ENCODE measurements around the gene CBFA2T3.

Gene CBFA2T3

DNA sequence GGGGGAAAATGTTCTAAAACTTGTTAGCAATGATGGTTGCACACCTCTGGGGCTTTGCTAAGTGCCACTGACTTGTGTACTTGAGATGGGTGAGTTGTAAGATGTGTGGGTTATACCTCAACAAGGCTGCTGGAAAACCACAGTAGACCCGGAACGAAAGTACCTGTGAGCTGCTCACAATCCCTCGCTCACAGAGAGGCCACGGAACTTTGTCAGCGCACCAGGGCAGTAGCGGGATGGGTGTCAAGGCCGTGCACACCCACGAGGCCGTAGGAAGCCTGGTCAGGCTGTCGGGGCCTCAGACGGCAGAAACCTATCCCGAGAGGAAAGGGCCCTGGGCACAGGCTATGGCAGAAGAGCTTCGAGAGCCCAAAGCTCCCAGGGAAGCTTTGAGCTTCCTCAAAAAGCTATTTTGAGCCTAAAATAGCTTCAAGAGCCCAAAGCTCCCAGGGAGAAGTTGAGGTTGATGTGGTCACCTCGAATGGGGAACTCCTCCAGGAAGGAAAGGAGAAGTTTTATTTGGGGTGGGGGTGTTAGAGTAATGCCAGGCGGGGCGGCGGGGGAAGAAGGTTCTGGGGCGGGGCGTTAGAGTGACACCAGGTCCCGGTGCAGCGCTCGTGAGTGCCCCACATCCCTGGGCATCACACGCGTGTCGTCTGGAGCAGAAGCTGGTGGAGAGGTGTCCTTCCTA, 19.0 kb downstream of the CBFA2T3 start:
- no peak for DNase-seq

DNA sequence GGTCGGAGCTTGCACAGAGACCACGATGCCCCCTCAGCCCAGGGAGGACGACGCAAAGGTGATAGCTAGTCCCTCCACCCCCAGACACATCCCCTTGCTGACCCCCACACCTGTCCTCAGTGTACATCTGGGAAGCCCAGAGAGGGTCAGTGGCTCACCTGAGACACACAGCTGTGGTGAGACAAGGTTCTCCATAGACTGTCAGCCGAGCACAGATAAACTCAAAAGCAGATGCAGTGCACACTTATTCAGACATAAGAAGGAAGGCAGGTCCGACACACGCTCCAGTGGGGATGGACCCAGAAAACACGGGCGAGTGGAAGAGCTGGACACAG, 19.6 kb downstream of the CBFA2T3 start:
- DNase-seq, result no peak

DNA sequence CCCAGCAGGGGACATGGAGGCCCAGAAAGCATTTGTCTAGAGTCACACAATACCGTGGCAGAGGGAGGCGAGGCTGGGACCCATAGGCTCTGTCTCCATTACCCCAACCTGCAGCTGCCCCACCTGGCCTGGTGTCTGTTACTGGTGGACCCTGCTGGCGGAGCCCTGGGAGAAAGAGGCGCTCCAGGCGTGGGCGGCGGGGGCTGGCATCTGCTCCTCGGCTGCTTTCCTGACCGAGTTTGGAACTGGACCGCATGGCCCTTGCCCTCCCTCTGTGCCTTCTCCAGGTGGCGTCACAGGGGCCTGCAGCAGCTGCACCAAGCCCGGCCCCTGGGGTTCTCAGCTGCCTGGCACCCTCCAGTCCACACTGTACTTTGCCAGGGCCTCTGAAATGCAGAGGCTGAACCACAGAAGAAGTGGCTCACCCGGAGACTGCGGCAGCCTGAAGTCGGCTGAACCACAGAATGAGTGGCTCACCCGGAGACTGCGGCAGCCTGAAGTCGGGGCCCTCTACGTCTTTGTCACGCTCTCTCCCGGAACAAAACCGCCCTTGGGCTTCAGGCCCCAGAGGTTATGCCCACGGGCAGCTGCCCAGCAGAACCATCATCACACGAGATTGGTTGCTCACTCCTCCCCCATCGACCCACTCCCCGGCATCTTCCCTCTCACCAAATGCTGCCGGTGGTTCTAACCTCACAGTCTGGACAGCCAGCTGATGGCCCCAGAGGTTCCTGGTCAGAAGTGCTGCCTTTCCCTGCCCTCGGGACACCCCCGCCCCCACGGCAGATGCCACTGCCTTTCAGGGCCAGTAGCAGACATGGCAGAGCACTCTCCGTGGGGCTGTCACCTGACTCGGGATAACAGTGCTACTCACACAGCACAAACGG, 20.2 kb downstream of the CBFA2T3 start:
- no peak for DNase-seq

DNA sequence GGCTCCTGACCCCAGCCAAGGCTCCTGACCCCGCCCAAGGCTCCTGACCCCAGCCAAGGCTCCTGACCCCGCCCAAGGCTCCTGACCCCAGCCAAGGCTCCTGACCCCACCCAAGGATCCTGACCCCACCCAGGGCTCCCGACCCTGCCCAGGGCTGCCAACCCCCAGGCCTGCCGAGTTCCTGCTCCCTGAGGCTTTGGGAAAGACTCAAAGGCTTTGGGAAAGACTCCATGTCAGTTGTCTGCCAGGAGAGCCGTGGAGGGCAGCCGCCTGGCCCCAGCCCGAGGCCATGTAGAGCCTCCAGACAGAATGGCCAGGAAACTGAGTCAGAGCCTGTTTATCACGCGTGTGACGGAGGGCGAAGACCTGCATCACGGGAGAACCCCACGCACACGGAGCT, 21.1 kb downstream of the CBFA2T3 start:
- DNase-seq, result no peak

DNA sequence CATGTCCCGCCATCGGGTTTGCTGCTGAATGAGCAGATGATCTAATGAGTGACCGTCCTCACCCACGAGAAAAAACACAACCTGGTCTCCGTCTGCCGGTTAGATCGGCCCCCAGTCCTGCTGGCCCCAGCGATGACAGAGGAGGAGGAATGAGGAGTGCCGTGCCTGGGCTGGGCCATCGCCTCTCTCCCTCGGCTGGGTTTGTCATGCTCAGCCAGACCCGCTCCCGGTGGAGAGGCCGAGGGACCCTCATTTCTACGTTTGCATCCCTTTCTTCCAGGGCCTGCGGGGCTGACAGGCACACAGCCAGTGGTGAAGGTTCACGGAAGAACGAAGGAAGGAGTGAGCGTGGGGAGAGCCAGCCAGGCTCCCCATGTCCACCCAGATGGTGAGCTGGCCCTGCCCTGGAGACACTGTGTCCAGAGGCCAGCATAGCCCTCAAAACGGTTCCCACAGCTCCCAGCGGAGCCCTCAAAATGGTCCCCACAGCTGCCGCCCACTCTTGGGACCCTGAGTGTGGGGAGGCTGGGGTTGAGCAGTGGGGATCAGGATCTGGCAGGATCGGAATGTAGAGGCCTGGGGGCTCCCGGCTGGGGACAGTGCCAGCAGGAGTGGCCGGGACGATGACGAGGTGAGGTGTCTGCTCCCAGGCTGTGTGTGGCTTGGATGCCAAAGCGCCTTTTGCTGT, 23.9 kb downstream of the CBFA2T3 start:
- no peak for DNase-seq

DNA sequence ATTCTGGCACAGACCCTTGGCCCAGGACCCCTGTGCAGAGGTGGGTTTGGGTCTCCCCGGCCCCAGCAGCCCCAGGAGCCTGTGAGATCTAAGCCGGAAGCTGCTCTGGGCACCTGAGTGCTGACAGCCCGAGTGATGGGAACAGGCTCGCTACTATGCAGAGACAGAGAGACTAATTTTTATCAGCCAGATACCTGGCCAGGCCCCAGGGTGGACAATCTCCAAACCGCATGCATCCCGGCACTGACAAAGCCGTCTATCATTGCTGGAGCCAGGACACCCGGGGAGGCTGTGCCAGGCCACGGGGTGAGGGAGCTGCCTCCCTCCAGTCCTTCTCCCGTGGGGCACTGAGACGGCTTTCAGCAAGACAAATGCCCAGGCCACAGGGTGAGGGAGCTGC, 25.0 kb downstream of the CBFA2T3 start:
- DNase-seq, result no peak

DNA sequence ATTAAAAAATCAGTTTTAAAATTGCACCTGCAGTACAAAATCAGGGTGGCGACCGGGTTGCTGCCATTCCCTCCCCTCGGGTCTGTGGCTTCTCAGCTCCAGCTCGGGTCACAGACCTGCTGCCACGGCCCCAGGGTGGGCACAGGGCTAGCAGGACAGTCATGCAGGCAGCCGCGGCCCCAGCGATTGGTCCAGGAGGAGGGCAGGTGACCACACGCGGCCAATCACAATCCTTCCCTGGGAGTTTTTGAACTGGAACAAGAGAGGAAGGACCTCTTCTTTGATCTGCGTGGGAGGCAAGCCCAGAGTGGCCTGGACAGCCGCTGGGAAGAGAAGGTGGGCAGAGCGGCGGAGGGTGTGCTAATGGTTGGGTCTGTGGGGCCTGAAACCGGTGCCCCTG, 25.5 kb downstream of the CBFA2T3 start:
- no peak for DNase-seq

DNA sequence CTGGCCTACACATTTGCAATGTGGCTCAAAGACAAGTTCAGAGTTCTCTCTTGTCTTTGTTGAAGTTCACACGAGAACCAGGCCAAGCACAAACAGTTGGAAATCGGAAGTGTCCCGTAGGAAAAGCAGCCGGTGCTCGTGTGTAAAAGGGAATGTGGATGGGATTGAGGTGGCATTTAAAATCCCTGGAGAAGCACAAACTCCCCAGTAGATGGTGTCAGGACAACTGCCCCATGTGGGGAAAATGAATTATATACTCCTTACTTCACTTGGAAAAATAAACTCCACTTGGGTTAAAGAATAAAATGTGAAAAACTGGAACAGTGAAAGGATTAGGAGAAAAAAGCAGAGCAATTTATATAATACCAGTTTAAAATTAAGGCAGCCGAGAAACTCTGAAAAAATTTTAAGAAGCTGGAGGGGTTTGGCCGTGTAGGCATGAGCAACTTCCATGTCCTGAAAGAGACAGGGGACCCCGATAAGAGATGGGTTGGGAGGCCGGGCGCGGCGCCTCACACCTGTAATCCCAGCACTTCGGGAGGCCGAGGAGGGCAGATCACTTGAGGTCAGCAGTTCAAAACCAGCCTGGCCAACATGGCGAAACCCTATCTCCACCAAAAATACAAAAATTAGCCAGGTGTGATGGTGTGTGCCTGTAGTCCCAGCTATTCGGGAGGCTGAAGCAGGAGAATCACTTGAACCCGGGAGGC, 28.1 kb downstream of the CBFA2T3 start:
- DNase-seq, result no peak

DNA sequence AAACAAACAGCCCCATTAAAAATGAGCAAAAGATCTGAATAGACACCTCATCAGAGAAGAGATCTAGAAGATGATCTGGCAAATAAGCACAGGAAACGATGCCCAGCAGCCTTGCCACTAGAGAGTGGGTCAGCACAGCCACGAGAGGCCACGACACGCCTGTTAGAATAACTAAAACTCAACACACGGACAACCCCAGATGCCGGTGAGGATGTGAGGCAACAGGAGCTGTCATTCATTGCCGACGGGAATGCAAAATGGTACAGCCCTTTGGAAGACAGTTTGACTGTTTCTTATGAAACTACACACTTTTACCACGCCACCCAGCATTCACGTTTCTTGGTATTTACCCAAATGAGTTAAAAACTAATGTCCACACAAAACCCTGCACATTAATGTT, 31.5 kb downstream of the CBFA2T3 start:
- DNase-seq, result no peak

DNA sequence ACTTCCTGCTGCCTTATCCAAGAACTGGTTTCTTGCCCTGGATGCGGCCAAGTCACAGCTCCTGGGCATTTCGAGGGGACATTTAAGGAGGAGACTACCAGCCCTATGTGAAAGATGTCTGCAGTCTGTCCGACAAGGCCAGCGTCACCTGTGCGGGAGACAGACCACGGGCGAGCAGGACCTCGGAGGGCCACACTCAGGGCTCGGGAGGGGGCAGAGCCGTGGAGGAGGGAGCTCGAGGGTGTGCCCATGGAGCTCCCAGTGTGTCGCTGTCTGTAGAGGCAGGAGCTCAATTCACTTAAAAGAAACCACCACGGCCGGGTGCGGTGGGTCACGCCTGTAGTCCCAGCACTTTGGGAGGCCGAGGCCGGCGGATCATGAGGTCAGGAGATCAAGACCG, 33.3 kb downstream of the CBFA2T3 start:
- no peak for DNase-seq

DNA sequence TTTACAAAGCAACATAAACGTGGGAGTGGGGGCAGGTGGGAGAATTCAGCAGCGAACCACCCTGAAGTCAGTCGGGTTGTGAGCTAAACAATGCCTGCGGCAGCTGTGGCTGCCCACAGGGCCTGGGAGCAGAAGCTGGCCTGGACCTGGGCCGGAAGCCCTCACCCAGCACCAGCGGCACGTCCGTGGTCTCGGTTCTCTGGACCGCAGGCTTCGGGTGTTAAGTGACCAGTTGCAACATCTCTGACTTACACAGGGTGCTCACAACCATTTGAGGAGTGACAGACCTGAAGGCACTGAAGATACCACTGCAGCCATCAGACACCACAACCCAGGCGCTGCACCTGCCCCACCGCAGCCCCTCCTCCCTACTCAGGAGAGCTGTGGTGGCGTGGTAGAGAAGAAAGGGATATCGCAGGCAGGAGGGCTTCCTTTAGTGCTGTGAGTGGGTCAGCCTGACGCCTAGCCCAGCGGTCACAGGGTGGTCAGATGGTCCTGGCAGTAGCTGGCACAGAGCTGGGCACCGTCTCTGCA, 33.8 kb downstream of the CBFA2T3 start:
- DNase-seq, result no peak

DNA sequence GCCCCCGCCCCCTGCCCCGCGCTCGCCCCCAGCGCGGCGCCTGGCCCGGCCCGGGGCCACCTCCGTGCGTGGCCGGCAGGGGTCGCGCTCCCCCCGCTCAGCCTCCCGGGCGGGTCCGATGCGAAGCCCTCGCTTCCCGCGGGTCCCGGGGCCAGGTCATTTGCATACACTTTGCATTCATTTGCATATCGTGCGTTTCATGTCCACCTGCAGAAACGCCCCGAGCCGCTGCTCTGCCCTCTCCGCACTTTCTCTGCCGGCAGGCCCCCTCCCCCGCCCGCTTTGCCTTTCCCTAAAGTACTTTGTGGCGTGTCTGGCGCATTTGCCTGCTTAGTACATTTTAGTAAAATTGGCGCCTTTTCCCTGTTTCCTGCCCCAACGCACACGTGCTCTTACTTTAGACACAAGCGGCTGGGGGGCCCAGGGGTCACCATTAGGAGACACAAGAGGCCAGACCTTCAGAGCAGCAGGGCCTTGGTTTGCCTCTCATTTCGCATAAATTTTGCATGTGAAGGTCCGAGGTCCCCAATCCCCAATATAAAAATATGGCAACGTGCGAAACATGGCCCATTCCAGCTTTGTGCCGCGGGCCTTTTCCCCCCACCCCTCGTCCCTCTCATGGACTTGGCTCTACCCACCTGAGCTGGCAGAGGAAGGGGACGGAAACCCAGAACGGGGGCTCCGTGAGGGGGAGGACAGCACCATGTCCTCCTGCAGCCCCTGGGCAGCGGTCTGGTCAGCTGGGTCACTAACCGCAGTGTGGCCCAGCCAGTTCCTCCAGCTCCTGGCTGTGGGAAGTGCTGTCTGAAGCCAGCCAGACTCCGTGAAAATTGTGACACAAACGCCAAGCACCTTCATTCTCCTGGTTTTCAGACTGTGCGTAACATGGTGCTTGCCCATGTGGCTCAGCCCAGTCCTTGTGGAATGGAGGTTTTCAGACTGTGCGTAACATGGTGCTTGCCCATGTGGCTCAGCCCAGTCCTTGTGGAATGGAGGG, 34.8 kb downstream of the CBFA2T3 start:
- DNase-seq, result peak; percentile 84

DNA sequence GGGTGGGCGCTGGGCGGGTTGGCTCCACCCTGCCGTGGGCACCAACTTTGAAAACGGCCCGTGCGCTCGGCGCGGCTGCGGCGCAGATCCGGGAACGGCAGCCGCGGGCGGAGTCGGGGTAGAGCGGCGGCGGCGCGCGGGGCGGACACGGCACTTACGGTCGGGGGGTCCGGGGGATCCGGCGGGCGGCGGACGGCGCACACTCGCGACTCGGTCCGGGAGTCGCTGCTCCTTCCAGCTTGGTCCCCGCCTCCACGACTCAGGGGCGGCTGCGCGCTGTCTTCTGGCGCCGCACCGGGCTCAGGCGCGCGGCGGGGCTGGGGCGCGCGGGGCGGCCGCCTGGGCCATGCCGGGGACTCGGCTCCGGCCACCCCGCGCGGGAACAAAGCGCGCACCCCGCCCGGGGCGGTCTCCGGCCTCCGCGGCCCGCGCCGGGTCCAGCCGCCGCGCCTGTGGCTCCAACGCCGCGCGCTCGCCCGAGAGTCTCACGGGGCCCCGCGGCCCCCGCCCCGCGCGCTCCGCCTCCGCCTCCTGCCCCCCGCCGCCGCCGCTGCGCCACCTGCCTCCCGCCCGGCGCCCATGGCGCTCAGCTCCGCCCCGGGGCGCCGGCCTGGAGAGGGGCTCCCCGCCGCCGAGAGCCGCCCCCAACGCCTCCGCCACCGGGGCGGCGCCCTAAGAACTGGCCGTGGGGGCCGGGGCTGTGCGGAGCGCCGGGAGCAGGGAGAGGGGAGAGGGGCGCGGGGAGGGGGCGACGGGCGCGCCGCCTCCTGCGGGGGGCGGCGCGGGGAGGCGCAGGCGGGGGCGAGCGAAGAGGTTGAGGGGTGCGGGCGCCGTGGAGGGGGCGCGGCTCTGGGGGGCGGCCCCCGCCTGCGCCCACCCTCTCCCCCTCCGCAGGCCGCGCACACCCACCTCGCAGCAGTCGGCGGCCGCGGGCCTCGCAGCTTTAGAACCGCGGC, 35.9 kb downstream of the CBFA2T3 start:
- DNase-seq, result peak; percentile 67

DNA sequence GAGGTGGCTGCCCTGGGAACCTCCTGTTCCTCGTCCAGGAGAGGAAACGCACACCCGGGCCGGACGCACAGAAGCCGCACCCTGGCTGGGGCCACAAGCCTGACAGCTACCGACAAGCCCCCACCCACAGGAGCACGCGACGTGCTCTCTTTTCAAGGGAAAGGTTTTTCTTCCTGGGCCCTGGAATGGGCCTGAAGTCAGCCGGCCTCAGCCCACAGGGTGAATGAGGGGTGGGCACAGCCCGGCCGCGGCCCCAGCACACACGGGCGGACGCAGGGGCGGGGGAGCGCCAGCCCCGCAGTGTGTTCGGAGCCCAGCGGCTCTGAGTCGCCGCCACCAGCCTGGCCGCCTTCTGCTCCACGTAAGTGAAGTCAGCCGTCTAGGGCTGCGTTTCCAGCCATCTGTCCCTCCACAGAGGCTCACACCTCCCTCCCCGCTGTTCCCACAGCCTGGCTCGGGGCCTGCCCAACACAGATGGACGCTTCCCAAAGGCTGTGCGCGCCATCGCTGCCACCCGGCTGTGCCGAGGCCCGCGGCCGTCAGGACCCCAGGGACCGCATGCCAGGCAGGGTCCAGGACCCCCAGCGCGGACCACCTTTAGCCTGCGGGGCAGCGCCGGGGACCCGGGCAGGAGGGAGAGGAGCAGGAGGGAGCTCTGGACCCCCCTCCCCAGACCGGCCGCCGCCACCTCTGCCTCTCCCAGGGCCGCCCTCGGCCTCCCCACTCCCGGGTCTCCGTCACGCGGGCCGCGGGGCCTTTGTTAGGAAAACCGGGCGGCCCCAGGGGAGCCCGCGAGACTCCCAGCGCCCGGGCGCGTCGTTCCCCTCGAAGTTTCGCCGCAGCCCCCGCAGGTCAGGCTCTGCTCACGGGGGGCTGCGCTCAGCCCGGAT, 36.8 kb downstream of the CBFA2T3 start:
- peak; percentile 78 for DNase-seq

DNA sequence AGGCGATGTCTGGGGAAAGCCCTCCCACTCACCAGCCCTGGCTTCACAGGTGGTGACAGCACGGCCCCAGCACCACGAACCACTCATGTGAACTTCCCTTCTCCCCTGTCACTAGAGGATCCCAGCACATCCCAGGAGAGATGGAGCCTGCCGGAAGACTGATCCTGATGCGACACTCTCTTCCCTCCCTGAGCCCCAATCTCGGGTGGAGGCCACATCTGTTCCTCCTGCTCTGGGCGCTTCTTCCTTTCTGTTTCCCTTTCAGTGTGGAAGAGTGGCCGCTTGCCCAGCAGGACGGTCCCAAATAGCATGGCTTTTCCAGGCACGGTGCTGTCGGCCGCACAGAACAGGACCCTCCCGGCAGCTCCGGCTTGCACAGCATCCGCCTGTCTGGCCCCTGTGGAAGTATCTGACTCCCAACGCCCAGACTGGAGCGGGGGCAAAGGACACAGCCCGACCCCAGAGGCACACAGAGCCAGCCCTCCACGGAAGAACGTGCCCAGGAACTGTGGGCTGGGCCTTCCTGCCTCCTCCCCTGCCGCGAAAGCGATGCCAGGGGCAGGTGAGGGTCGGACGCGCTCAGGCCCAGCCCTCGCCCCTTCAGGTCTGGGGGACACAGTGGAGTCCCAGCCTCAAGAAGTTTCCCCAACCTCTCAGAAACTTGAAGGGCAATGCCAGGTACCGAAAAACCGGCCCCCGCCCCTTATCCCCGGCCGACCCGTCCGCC, 37.6 kb downstream of the CBFA2T3 start:
- DNase-seq, result peak; percentile 64

DNA sequence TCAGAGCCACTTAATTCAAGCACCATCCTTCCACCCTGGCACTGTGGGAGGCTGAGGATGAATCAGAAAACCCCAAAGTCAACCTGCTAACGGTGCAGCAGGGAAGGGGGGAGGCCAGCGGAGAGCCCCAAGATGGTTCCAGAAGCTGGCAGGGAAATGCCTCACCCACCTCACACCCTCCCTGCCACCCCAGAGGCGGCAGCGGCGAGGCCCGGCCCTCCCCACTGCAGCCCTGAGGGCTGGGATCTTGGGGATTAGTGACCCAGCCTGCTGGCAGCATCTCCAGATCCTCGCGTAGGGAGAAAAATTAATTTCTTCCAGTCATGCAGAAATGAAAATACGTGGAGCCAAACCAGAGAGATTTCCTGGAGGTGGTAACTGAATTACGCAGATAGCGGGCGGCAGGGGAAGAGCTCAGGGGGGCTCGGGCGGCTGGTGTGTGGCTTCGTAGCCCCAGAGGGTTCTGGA, 38.2 kb downstream of the CBFA2T3 start:
- peak; percentile 62 for DNase-seq

DNA sequence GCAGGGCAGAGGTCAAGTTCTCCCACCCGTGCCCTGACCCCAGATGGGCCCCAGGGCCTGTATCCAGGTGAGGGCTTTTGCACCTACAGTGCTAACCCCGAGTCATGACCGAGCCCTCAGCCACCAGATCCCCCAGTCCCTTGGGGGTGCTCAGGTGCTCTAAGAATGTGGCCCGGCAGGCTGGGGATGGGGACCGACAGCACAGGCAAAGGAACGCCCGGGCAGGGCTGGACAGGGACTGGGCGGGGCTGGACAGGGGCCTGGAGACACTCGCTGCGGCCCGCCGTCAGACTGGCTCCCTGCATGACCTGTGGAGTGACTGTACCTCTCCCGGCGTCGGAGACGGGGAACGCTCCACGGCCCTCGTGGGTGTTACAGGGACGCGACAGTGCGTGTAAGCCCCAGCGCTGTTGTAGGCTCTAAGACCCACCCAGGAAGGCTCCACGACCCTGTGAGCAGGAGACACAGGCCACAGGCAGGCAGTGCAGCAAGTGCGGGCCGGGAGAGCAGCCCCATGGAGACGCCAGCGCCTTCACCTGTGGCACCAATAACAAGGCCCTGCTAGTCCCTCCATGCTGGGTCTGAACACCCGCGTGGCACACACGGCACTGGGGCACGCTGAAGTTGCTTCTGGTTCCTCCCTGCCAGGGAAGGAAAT, 38.8 kb downstream of the CBFA2T3 start:
- DNase-seq, result no peak

DNA sequence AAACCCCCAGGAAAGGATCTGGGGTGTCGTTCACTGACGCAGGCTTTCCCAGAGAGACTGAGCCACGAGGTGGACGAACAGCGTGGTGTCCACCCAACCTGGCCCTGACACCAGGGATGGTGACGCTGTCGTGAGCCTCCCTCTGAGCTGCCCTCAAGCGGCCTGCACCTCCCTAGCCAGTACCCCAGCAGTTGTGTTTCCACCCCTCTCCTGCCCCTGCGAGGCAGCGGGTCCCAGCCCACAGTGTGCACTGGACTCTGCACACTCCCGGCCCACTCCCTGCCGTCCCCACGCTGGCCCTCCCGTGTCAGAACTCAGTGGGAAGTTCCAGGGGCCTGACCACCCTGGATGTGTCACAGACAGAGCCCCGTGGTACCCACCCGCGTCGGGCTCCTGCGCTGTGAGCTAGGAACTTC, 39.8 kb downstream of the CBFA2T3 start:
- DNase-seq, result no peak

All from eye (tissue), 1 donor.